IMR-90 (cell line): ENCODE results near the gene SPINT2. TPM values are rescaled to one million over a fixed set of nuclear protein-coding genes. Genes with fewer than 3 reads are reported as not detected.
"Not testable (repeated sequence)": the region's sequence is repeated elsewhere in the genome, so short reads cannot be mapped to it uniquely, and the experiment has no call there.

Experiments used
- ATAC-seq: fragments of 200-7000 bp; cut with Tn5 transposase; 2 replicates; pipeline ENCODE4 v1.9.1; 2020; ENCODE audit warnings: low read depth, mild to moderate bottlenecking, moderate library complexity
- BruUV-seq: library from RNA; stranded (reverse); fragments of 400-500 nt; replicated peaks from 2 replicates; lab custom pipeline; 2021; lab: Mats Ljungman, UMichigan
- CTCF ChIA-PET: fragments of 300-600 bp; formaldehyde crosslinking; extraction: SDS; loops from one replicate; lab custom pipeline; 2021; ENCODE audit warnings: antibody characterized with exemption; lab: Yijun Ruan, JAX
- POLR2A ChIA-PET: fragments of 300-600 bp; sonication (Branson Sonifier 250); formaldehyde crosslinking; loops from one replicate; lab custom pipeline; 2022; ENCODE audit warnings: antibody characterized with exemption; ENCODE audit not compliant: unreplicated experiment; lab: Charles Lee
- DNase-seq: peaks from one replicate; pipeline ENCODE4 v3.0.0; 2013
- H2AFZ ChIP-seq: replicated peaks from 2 replicates; pipeline ENCODE3; 2013; ENCODE audit warnings: low read length, mild to moderate bottlenecking; ENCODE audit not compliant: poor library complexity
- H2AK5ac ChIP-seq: 2 replicates; pipeline ENCODE4 v1.6.1; 2013; ENCODE audit warnings: low read depth, low read length, inconsistent platforms
- H2AK9ac ChIP-seq: replicated peaks from 2 replicates; pipeline ENCODE3; 2013; ENCODE audit warnings: mild to moderate bottlenecking, low read depth, low read length, moderate library complexity; ENCODE audit not compliant: poor library complexity
- H2BK120ac ChIP-seq: 2 replicates; pipeline ENCODE4 v1.6.1; 2013; ENCODE audit warnings: low read depth, low read length, inconsistent platforms
- H2BK15ac ChIP-seq: 3 replicates; pipeline ENCODE4 v1.6.1; 2013; ENCODE audit warnings: low read depth, low read length, inconsistent platforms
- H2BK20ac ChIP-seq: 2 replicates; pipeline ENCODE4 v1.6.1; 2013; ENCODE audit warnings: low read depth, mild to moderate bottlenecking, inconsistent platforms, low read length, moderate library complexity
- H2BK5ac ChIP-seq: 2 replicates; pipeline ENCODE4 v1.6.1; 2013; ENCODE audit warnings: mild to moderate bottlenecking, low read depth, low read length, inconsistent platforms; ENCODE audit not compliant: poor library complexity, severe bottlenecking
- H3K14ac ChIP-seq: replicated peaks from 2 replicates; pipeline ENCODE4 v1.6.1; 2013; ENCODE audit warnings: low read depth, low read length, inconsistent platforms
- H3K18ac ChIP-seq: 2 replicates; pipeline ENCODE4 v1.6.1; 2013; ENCODE audit warnings: low read depth, low read length, control low read depth
- H3K23ac ChIP-seq: 2 replicates; pipeline ENCODE4 v1.6.1; 2013; ENCODE audit warnings: low read depth, low read length, inconsistent platforms
- H3K27ac ChIP-seq: 2 replicates; pipeline ENCODE4 v1.5.1; 2013; ENCODE audit warnings: mild to moderate bottlenecking, control low read depth, low read length; ENCODE audit not compliant: insufficient read depth
- H3K27me3 ChIP-seq: 2 replicates; pipeline ENCODE4 v1.6.1; 2013; ENCODE audit warnings: low read length; ENCODE audit not compliant: control insufficient read depth, insufficient read depth
- H3K36me3 ChIP-seq: 2 replicates; pipeline ENCODE4 v1.6.1; 2013; ENCODE audit warnings: low read length, mixed read lengths; ENCODE audit not compliant: control insufficient read depth, insufficient read depth
- H3K4ac ChIP-seq: 2 replicates; pipeline ENCODE4 v1.6.1; 2013; ENCODE audit warnings: low read depth, low read length, inconsistent platforms
- H3K4me1 ChIP-seq: 2 replicates; pipeline ENCODE4 v1.6.1; 2013; ENCODE audit warnings: low read length, mixed read lengths; ENCODE audit not compliant: control insufficient read depth, insufficient read depth
- H3K4me2 ChIP-seq: 2 replicates; pipeline ENCODE4 v1.6.1; 2013; ENCODE audit warnings: low read depth, mild to moderate bottlenecking, control low read depth, low read length, moderate library complexity
- H3K4me3 ChIP-seq: 2 replicates; pipeline ENCODE4 v1.5.1; 2013; ENCODE audit warnings: low read depth, mild to moderate bottlenecking, control low read depth, low read length, moderate library complexity; ENCODE audit not compliant: insufficient read depth
- H3K56ac ChIP-seq: 2 replicates; pipeline ENCODE4 v1.6.1; 2013; ENCODE audit warnings: low read length, inconsistent platforms; ENCODE audit not compliant: insufficient read depth; ENCODE audit errors: extremely low read depth
- H3K79me1 ChIP-seq, 2 experiments: 2 replicates each; pipeline ENCODE4 v1.6.1; 2013; ENCODE audit warnings: low read length in 2 of 2, inconsistent platforms in 1 of 2, low read depth in 1 of 2
- H3K9ac ChIP-seq: 2 replicates; pipeline ENCODE4 v1.6.1; 2013; ENCODE audit warnings: low read depth, low read length, control low read depth
- H3K9me1 ChIP-seq: 2 replicates; pipeline ENCODE4 v1.6.1; 2013; ENCODE audit warnings: low read length, inconsistent platforms; ENCODE audit not compliant: insufficient read depth
- H3K9me3 ChIP-seq: 2 replicates; pipeline ENCODE4 v1.6.1; 2013; ENCODE audit warnings: low read length; ENCODE audit not compliant: control insufficient read depth, insufficient read depth
- H4K20me1 ChIP-seq: 2 replicates; pipeline ENCODE4 v1.6.1; 2013; ENCODE audit warnings: low read length, inconsistent platforms; ENCODE audit not compliant: insufficient read depth
- H4K5ac ChIP-seq: 2 replicates; pipeline ENCODE4 v1.6.1; 2013; ENCODE audit warnings: mild to moderate bottlenecking, low read depth, low read length, control low read depth
- H4K8ac ChIP-seq, 2 experiments: 2 replicates each; pipeline ENCODE4 v1.6.1; 2013; ENCODE audit warnings: low read depth in 2 of 2, low read length in 2 of 2, control low read depth in 1 of 2, inconsistent platforms in 1 of 2
- H4K91ac ChIP-seq: 2 replicates; pipeline ENCODE4 v1.6.1; 2013; ENCODE audit warnings: low read depth, low read length, inconsistent platforms; ENCODE audit not compliant: insufficient read depth
- WGBS, 2 experiments: methylation state at CpG; one replicate each; pipeline versions ENCODE4 v1.1.5 to v1.1.7; 2013; ENCODE audit warnings: missing lambda C conversion rate in 2 of 2; ENCODE audit not compliant: insufficient read length in 1 of 2; ENCODE audit errors: extremely low coverage in 2 of 2; 5-methylcytosine and 5-hydroxymethylcytosine counted together
- dilution Hi-C: fragments of 300-500 bp; cut with HindIII; formaldehyde crosslinking; loops from one replicate; pipeline ENCODE4 v1.14.3; 2018; ENCODE audit warnings: low sequenced_read_pairs; ENCODE audit not compliant: unreplicated experiment
- in situ Hi-C: fragments of 300-500 bp; cut with MboI; formaldehyde crosslinking; loops from 3 replicates; pipeline ENCODE4 v1.14.3; 2019; ENCODE audit warnings: low sequenced_read_pairs, inconsistent platforms, mixed read lengths
- intact Hi-C: fragments of 100-400 bp; cut with micrococcal nuclease; formaldehyde crosslinking; loops from 2 replicates; pipeline ENCODE4 v1.10.0; 2022
- polyA plus RNA-seq, 3 experiments: library from polyadenylated mRNA; depleted of rRNA; stranded (reverse); fragments of >200 nt; gene quantifications; 2 replicates each; pipeline ENCODE4 v1.2.3, GENCODE V29; 2012; ENCODE audit warnings: low replicate concordance in 1 of 3
- total RNA-seq: library from RNA; depleted of rRNA; stranded (reverse); fragments of >200 nt; gene quantifications from 2 replicates; pipeline ENCODE4 v1.2.3, GENCODE V29; 2012

Gene SPINT2
- total and polyA plus RNA-seq, 2 of the 4 experiments (the other 2 are of a cell fraction): 0.54 to 1.2 TPM

DNA sequence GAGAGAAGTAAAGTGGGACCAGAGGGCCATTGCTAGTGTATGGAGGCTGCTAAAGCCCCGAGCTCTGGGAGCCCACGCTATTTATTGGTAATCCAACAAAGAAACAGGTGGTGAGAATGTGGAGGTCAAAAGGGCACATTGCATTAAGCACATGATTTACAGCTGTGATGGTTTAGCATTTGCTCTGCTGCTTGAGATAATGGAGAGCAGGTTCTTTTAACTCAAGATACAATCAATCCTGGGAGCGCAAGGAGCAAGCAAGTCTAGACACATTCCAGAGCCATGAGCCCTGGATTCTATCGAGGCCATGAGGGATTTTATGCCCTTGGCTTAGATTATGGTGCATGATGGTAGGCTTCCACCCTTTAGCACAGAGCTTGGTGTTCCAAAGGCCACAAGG, 74.6 kb downstream of the SPINT2 start:
- H3K23ac ChIP-seq, H3K14ac ChIP-seq, DNase-seq, H3K27ac ChIP-seq, H3K4me1 ChIP-seq, H2AK9ac ChIP-seq, H3K4ac ChIP-seq, BruUV-seq, H2BK5ac ChIP-seq, H2BK120ac ChIP-seq, H2BK20ac ChIP-seq, H3K9ac ChIP-seq, H3K9me3 ChIP-seq, H4K5ac ChIP-seq, H4K8ac ChIP-seq, H2AFZ ChIP-seq, H3K18ac ChIP-seq, H2AK5ac ChIP-seq, H3K4me2 ChIP-seq, intact Hi-C loops, H3K79me1 ChIP-seq, H4K91ac ChIP-seq, ATAC-seq, POLR2A ChIA-PET, H3K56ac ChIP-seq, H3K27me3 ChIP-seq, H3K36me3 ChIP-seq, H2BK15ac ChIP-seq, H4K20me1 ChIP-seq, H3K9me1 ChIP-seq, dilution Hi-C loops, H3K4me3 ChIP-seq: not testable (repeated sequence)
- 40% methylated on average over 1 of the region's 4 CpGs; no CpG with 5 or more reads in 1 of the 2 experiments for WGBS, 2 experiments
- CTCF ChIA-PET: interaction anchor here (1.1 kb wide), 1 partner anchor 35 kb away, joined by 7 read pairs; the partner anchor contains the start of gene PSMD8
- in situ Hi-C loops: loop anchor here (10.0 kb wide), 1 partner anchor 444 kb away; no protein-coding TSS in a partner anchor
